Aortic smooth muscle cell (primary cell): ENCODE results near the gene GHDC. TPM values are rescaled to one million over a fixed set of nuclear protein-coding genes. Genes with fewer than 3 reads are reported as not detected.

Experiments
- total RNA-seq: library from RNA; depleted of rRNA; stranded (reverse); fragments of >200 nt; gene quantifications from 2 replicates; pipeline ENCODE4 v1.2.3, GENCODE V29; 2014

GHDC gene, protein sequence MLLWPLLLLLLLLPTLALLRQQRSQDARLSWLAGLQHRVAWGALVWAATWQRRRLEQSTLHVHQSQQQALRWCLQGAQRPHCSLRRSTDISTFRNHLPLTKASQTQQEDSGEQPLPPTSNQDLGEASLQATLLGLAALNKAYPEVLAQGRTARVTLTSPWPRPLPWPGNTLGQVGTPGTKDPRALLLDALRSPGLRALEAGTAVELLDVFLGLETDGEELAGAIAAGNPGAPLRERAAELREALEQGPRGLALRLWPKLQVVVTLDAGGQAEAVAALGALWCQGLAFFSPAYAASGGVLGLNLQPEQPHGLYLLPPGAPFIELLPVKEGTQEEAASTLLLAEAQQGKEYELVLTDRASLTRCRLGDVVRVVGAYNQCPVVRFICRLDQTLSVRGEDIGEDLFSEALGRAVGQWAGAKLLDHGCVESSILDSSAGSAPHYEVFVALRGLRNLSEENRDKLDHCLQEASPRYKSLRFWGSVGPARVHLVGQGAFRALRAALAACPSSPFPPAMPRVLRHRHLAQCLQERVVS
- 19.7 and 21.4 TPM in 2 replicates for total RNA-seq

DNA sequence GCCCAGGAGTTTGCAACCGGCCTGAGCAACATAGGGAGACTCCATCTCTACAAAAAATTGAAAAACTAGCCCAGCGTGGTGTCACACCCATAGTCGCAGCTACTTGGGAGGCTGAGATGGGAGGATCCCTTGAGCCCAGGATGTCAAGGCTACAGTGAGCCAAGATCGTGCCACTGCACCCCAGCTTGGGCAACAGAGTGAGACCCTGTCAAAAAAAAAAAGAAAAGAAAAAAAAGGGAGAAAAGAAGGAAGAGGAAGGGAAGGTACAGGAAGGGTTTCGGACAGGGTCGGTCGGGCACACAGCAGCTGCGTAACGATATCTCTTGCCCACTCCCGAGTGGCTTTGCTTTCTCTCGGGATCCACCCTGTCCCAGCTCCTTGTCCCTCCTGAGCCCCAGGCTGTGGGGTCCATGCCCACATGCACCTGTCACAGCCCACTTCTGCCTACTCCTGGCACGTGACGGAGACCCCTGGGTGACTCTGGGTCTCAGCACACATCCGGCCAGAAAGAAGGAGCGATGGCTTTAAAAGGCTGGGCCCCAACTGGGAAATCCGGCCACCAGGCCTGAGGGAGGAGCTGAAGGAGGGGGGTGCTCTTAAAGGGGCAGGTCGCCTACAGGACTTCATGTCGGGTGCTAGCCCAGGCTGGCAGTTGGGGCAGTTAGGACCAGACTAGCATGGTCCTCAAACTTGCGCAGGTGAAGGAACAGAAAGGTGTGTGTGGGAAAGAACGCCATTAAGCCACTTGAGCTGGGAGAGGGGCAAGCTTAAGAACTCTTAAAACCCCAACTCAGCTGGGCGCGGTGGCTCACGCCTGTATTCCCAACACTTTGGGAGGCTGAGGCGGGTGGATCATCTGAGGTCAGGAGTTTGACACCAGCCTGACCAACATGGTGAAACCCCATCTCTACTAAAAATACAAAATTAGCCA is at the start of gene GHDC:
GHDC (minus strand) TSS at position 526 of the 931 bp plus-strand sequence. CDS start 913 bp downstream, outside the sequence.

GRCh38 chr17:42184713-42185620 is 9.3 kb downstream of the GHDC start, which contains the start of gene HCRT:
Gene HCRT (minus strand): TSS chr17:42185452. CDS start chr17:42185365, 87 bp downstream.

GRCh38 chr17:42180922-42181850 is 13.1 kb downstream of the GHDC start, which contains the start of gene KCNH4:
Gene KCNH4 (minus strand): TSS chr17:42181142. CDS start chr17:42180945, 197 bp downstream.

Other genes with a start within 250 kb of the GHDC start
- 49.6 and 50.6 TPM in 2 replicates for gene CNP, start 227.7 kb downstream of the GHDC start, total RNA-seq
- gene DNAJC7, start 177.1 kb downstream of the GHDC start, total RNA-seq: 80.0 and 88.9 TPM in 2 replicates
- 22.1 and 25.8 TPM in 2 replicates for gene NKIRAS2, start 174.4 kb downstream of the GHDC start, total RNA-seq
- gene C17orf113, start 143.9 kb downstream of the GHDC start, total RNA-seq: 0.19 and 0.26 TPM in 2 replicates
- gene ZNF385C, start 96.0 kb downstream of the GHDC start, total RNA-seq: not detected in 2 replicates
- 10.3 and 14.6 TPM in 2 replicates for gene DHX58, start 81.8 kb downstream of the GHDC start, total RNA-seq
- 4.7 and 5.8 TPM in 2 replicates for gene KAT2A, start 73.1 kb downstream of the GHDC start, total RNA-seq
- not detected in 2 replicates for gene HSPB9, start 71.7 kb downstream of the GHDC start, total RNA-seq
- 70.9 and 84.6 TPM in 2 replicates for gene RAB5C, start 39.5 kb downstream of the GHDC start, total RNA-seq
- not detected in 2 replicates for gene KCNH4, start 13.4 kb downstream of the GHDC start, total RNA-seq
- gene HCRT, start 9.0 kb downstream of the GHDC start, total RNA-seq: not detected in 2 replicates
- gene STAT5B, start 81.9 kb upstream of the GHDC start, total RNA-seq: 18.4 and 23.0 TPM in 2 replicates
- gene STAT5A, start 94.0 kb upstream of the GHDC start, total RNA-seq: 16.8 and 19.9 TPM in 2 replicates
- gene STAT3, start 193.9 kb upstream of the GHDC start, total RNA-seq: 104 and 126 TPM in 2 replicates
- gene CAVIN1, start 228.8 kb upstream of the GHDC start, total RNA-seq: 646 and 690 TPM in 2 replicates